ENCODE data around the gene IL1A. TPM values are rescaled to one million over a fixed set of nuclear protein-coding genes. Genes with fewer than 3 reads are reported as not detected.

IL1A gene
- total RNA-seq, 1 experiment from 2014 or later, result 0.10 TPM

DNA sequence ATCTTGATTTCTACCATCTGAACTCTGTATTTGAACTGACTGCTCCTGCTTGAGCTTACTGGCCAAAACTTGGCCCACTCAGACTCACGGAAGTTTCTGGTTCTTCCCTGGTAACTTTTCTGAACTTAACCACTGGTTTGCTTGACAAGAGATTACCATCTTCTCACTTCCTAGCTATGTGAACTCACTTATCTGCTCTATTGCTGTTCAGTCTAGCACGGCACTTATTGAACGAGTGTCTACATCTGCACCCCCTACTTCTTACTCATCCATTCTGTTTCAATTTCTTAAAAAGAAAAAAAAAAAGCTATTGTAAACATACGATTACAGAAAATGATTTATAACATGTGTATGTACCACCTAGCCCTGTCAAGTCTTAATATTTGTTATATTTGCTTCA, 28.8 kb downstream of the IL1A start:
- no peaks in the 10 kb centered on the region for H3K9me2 ChIP-seq (ENCODE audit: insufficient read depth)
- no peak overlapping the region for H3K4me3 ChIP-seq (replicated peaks in 1 of 2; ENCODE audit: low read depth in 1 of 2, low read length in 2 of 2)
- CTCF ChIA-PET, result interaction anchor here (1.2 kb wide), 1 partner anchor 13 kb away, joined by 3 read pairs; no protein-coding TSS in a partner anchor
- H4K20me1 ChIP-seq (ENCODE audit: insufficient read depth), result no peaks in the 10 kb centered on the region
- no TSS peak for BruUV-seq (replicated peaks)
- POLR2A ChIA-PET, result interaction anchor here (0.6 kb wide), 1 partner anchor 95 kb away, joined by 3 read pairs; no protein-coding TSS in a partner anchor
- RAD21 ChIA-PET (ENCODE audit: low non-redundant PET in 1 of 2, low total read pairs in 2 of 2, uncharacterized antibody in 2 of 2, unreplicated experiment in 2 of 2), result no interaction called here
- DNase-seq (ENCODE audit: low read depth, low spot score) (no peak), ATAC-seq (no peak)
- no peaks in the 10 kb centered on the region for H3K9me3 ChIP-seq (ENCODE audit: control insufficient read depth in 1 of 2, insufficient read depth in 1 of 2, low read depth in 1 of 2, low read length in 2 of 2)
- peaks cover 26 to 65% of the 10 kb centered on the region in 2 experiments for H3K36me3 ChIP-seq (ENCODE audit: control insufficient read depth in 1 of 2, insufficient read depth in 2 of 2, low read length in 2 of 2)
- peaks cover 20% of the 10 kb centered on the region for H3K79me2 ChIP-seq (ENCODE audit: insufficient read depth, low read length)
- no peak overlapping the region for H3K27ac ChIP-seq (ENCODE audit: low read depth, low read length)
- TF ChIP-seq ZNF274 (IDR thresholded peaks at IDR 0.05; ENCODE audit: low read depth, low read length) (no peak), JUND (IDR thresholded peaks at IDR 0.05) (no peak), POLR2AphosphoS5 (IDR thresholded peaks at IDR 0.05; ENCODE audit: low read depth, low read length) (no peak)
- TF ChIP-seq, protein P1, sequence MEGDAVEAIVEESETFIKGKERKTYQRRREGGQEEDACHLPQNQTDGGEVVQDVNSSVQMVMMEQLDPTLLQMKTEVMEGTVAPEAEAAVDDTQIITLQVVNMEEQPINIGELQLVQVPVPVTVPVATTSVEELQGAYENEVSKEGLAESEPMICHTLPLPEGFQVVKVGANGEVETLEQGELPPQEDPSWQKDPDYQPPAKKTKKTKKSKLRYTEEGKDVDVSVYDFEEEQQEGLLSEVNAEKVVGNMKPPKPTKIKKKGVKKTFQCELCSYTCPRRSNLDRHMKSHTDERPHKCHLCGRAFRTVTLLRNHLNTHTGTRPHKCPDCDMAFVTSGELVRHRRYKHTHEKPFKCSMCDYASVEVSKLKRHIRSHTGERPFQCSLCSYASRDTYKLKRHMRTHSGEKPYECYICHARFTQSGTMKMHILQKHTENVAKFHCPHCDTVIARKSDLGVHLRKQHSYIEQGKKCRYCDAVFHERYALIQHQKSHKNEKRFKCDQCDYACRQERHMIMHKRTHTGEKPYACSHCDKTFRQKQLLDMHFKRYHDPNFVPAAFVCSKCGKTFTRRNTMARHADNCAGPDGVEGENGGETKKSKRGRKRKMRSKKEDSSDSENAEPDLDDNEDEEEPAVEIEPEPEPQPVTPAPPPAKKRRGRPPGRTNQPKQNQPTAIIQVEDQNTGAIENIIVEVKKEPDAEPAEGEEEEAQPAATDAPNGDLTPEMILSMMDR (IDR thresholded peaks at IDR 0.05 in 2 of 3, conservative IDR thresholded peaks at IDR 0.05 in 1 of 3; ENCODE audit: borderline replicate concordance in 1 of 3, insufficient read depth in 1 of 3, low read depth in 2 of 3, low read length in 2 of 3), result no peak
- H3K27me3 ChIP-seq (ENCODE audit: insufficient read depth, low read length), result no peaks in the 10 kb centered on the region
- intact Hi-C loops (cut with micrococcal nuclease), result no loop called here
- no peak overlapping the region for H3K4me2 ChIP-seq (ENCODE audit: low read length)
- no peak overlapping the region for H3K9ac ChIP-seq (ENCODE audit: low read length)
- no peak overlapping the region for H2AFZ ChIP-seq (ENCODE audit: low read depth, low read length, poor library complexity, severe bottlenecking)
- H3K4me1 ChIP-seq (ENCODE audit: control insufficient read depth in 1 of 2, insufficient read depth in 2 of 2, low read length in 2 of 2), result no peaks in the 10 kb centered on the region

DNA sequence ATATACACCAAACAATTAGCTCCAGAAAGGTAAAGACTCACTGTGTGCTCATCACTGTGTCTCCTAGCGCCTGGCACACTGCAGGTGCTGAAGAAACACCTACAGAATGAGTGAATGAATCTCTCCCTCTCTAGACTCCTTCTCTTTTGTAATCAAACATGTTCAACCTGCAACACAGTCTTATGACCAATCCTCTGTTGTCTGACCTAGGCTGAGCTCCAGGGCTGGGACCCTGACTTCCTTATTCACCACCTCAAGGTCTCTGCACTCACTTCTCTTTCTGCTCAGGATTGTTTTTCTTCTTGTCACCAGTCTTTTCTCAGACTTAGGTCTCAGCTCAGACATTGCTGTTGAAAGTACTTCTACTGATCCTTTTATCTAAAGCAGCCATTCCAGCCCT, 29.7 kb downstream of the IL1A start:
- no TSS peak for BruUV-seq (replicated peaks)
- H3K9me3 ChIP-seq (ENCODE audit: control insufficient read depth in 1 of 2, insufficient read depth in 1 of 2, low read depth in 1 of 2, low read length in 2 of 2), result no peaks in the 10 kb centered on the region
- DNase-seq (ENCODE audit: low read depth, low spot score) (no peak), ATAC-seq (no peak)
- CTCF ChIA-PET, result interaction anchor here (1.6 kb wide), 1 partner anchor 204 kb away, joined by 4 read pairs; no protein-coding TSS in a partner anchor
- no peak overlapping the region for H3K9ac ChIP-seq (ENCODE audit: low read length)
- RAD21 ChIA-PET (ENCODE audit: low non-redundant PET in 1 of 2, low total read pairs in 2 of 2, uncharacterized antibody in 2 of 2, unreplicated experiment in 2 of 2), result no interaction called here
- peaks cover 27 to 64% of the 10 kb centered on the region in 2 experiments for H3K36me3 ChIP-seq (ENCODE audit: control insufficient read depth in 1 of 2, insufficient read depth in 2 of 2, low read length in 2 of 2)
- TF ChIP-seq CEBPB (IDR thresholded peaks at IDR 0.05; ENCODE audit: low read depth), result no peak
- TF ChIP-seq, protein P2, sequence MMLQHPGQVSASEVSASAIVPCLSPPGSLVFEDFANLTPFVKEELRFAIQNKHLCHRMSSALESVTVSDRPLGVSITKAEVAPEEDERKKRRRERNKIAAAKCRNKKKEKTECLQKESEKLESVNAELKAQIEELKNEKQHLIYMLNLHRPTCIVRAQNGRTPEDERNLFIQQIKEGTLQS (IDR thresholded peaks at IDR 0.05), result no peak
- no peak for TF ChIP-seq EZH2 (IDR thresholded peaks at IDR 0.05)
- TF ChIP-seq RAD21 (IDR thresholded peaks at IDR 0.05; ENCODE audit: low read depth), result no peak
- TF ChIP-seq, protein P3, sequence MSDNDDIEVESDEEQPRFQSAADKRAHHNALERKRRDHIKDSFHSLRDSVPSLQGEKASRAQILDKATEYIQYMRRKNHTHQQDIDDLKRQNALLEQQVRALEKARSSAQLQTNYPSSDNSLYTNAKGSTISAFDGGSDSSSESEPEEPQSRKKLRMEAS (IDR thresholded peaks at IDR 0.05), result no peak
- TF ChIP-seq TCF7L2 (IDR thresholded peaks at IDR 0.05; ENCODE audit: borderline replicate concordance, extremely low read depth, insufficient read depth, insufficient read length), result no peak
- TF ChIP-seq ELF1 (IDR thresholded peaks at IDR 0.05; ENCODE audit: borderline replicate concordance, low read depth), result no peak
- intact Hi-C loops (cut with micrococcal nuclease), result no loop called here
- no peaks in the 10 kb centered on the region for H3K9me2 ChIP-seq (ENCODE audit: insufficient read depth)
- H3K27me3 ChIP-seq (ENCODE audit: insufficient read depth, low read length), result no peaks in the 10 kb centered on the region
- H4K20me1 ChIP-seq (ENCODE audit: insufficient read depth), result no peaks in the 10 kb centered on the region
- H3K4me1 ChIP-seq (ENCODE audit: control insufficient read depth in 1 of 2, insufficient read depth in 2 of 2, low read length in 2 of 2), result no peaks in the 10 kb centered on the region
- H3K27ac ChIP-seq (ENCODE audit: low read depth, low read length), result no peak overlapping the region
- no peak overlapping the region for H2AFZ ChIP-seq (ENCODE audit: low read depth, low read length, poor library complexity, severe bottlenecking)
- POLR2A ChIA-PET, result no interaction called here
- no peak overlapping the region for H3K4me2 ChIP-seq (ENCODE audit: low read length)
- H3K79me2 ChIP-seq (ENCODE audit: insufficient read depth, low read length), result peaks cover 25% of the 10 kb centered on the region
- H3K4me3 ChIP-seq (replicated peaks in 1 of 2; ENCODE audit: low read depth in 1 of 2, low read length in 2 of 2), result no peak overlapping the region

Measured in HCT116 (cell line).